A673 (cell line): ENCODE results near the gene BMP4. TPM values are rescaled to one million over a fixed set of nuclear protein-coding genes. Genes with fewer than 3 reads are reported as not detected.

Experiments
- BruUV-seq: library from RNA; stranded (reverse); fragments of 400-500 nt; replicated peaks from 2 replicates; lab custom pipeline; 2021; lab: Mats Ljungman, UMichigan
- CTCF ChIA-PET: fragments of 300-600 bp; sonication (Branson Sonifier 250); formaldehyde crosslinking; loops from one replicate; lab custom pipeline; 2022; ENCODE audit warnings: antibody characterized with exemption; lab: Charles Lee
- POLR2A ChIA-PET: fragments of 300-600 bp; sonication (Branson Sonifier 250); formaldehyde crosslinking; loops from one replicate; lab custom pipeline; 2022; ENCODE audit warnings: antibody characterized with exemption; ENCODE audit not compliant: low non-redundant PET; lab: Charles Lee
- DNase-seq: peaks from one replicate; pipeline ENCODE4 v3.0.0-alpha.2; 2015; ENCODE audit warnings: low spot score
- H3K27ac ChIP-seq: fragments of 200-600 bp; sonication (generic); 2 replicates; pipeline ENCODE4 v1.5.1; 2016; ENCODE audit warnings: mixed run types, low read depth, mild to moderate bottlenecking, mixed read lengths, antibody characterized with exemption, low read length; ENCODE audit not compliant: poor library complexity, severe bottlenecking
- H3K27me3 ChIP-seq: fragments of 200-600 bp; sonication (generic); replicated peaks from 2 replicates; pipeline ENCODE4 v1.6.1; 2017; ENCODE audit warnings: mixed run types, low read depth, mild to moderate bottlenecking, mixed read lengths, antibody characterized with exemption, low read length; ENCODE audit not compliant: insufficient read depth, poor library complexity
- H3K36me3 ChIP-seq: fragments of 200-600 bp; sonication (generic); 2 replicates; pipeline ENCODE4 v1.6.1; 2016; ENCODE audit warnings: mixed run types, mild to moderate bottlenecking, mixed read lengths, antibody characterized with exemption, low read length; ENCODE audit not compliant: insufficient read depth, poor library complexity, severe bottlenecking
- H3K4me1 ChIP-seq: fragments of 200-600 bp; sonication (generic); 2 replicates; pipeline ENCODE4 v1.6.1; 2017; ENCODE audit warnings: mixed run types, mild to moderate bottlenecking, mixed read lengths, antibody characterized with exemption, low read length; ENCODE audit not compliant: insufficient read depth, poor library complexity, severe bottlenecking
- H3K4me3 ChIP-seq: fragments of 200-600 bp; sonication (generic); 2 replicates; pipeline ENCODE4 v1.5.1; 2016; ENCODE audit warnings: low read depth, mixed run types, mild to moderate bottlenecking, mixed read lengths, low read length; ENCODE audit not compliant: poor library complexity, severe bottlenecking
- H3K9me3 ChIP-seq: fragments of 200-600 bp; sonication (generic); 2 replicates; pipeline ENCODE4 v1.6.1; 2016; ENCODE audit warnings: mixed run types, low read depth, mild to moderate bottlenecking, mixed read lengths, antibody characterized with exemption, low read length; ENCODE audit not compliant: poor library complexity, severe bottlenecking
- EZH2 ChIP-seq: fragments of 200-600 bp; sonication (generic); IDR thresholded peaks from 2 replicates; pipeline ENCODE4 v1.6.1; 2017; ENCODE audit warnings: borderline replicate concordance, low read depth, mild to moderate bottlenecking, mixed read lengths, antibody characterized with exemption, low read length; ENCODE audit not compliant: poor library complexity, severe bottlenecking
- intact Hi-C: fragments of 100-400 bp; cut with micrococcal nuclease; formaldehyde crosslinking; loops from one replicate; pipeline ENCODE4 v1.10.0; 2022; ENCODE audit not compliant: unreplicated experiment
- total RNA-seq: library from RNA; stranded (reverse); gene quantifications from 2 replicates; pipeline ENCODE4 v1.2.3, GENCODE V29; 2021
- TF ChIP-seq, protein P1 (sequence below): fragments of 300-800, 200-600 bp; sonication (generic); conservative IDR thresholded peaks from 2 replicates; pipeline ENCODE4 v1.5.1; 2017; ENCODE audit warnings: low read depth, mild to moderate bottlenecking, antibody characterized with exemption, low read length, moderate library complexity, mixed read lengths

BMP4 gene
- total RNA-seq, 1 experiment from 2014 or later, result not detected

DNA sequence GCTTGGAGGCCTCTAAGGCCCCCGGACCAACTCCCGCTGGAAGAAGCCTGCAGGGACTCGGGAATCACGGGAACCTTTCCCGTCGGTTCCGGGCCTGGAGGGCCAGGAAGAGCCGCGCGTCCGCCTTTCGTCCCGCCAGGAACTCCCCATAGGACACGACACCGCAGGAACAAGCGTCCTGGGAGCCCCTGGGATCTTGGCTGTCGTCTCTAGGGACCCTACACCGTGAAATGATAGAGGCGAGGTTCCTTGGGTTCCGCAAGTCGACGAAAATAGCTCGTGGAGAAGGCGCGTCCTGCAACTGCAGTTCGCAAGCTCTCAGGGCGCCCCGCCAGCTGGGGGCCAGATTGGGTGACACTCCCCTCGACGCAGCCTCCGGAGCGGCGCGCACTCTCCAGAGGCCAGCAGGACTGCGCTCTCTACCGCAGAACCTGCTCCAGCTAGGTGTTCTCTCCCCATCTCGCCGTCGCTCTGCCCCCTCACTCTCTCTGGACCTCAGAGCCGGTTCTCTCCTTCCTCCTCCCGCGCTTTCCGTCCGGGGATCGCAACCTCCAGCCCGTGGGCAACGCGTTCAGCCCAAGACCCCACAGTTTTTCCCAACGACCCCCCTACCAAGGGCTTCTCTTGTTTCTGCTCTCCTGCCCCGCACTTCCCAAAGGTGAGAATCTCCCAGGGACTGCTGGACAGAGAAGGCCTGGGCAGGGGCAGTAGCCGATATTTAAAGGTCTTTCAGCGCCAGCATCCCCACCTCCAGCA, 776 bp downstream of the BMP4 start:
- Histone ChIP-seq H3K27me3 (peaks cover 100% of the 10 kb centered on the region), H3K36me3 (no peaks in the 10 kb centered on the region), H3K27ac (no peak overlapping the region), H3K4me3 (no peak overlapping the region), H3K9me3 (no peaks in the 10 kb centered on the region), H3K4me1 (peaks cover 9% of the 10 kb centered on the region)
- peak; percentile 2 for DNase-seq
- TF ChIP-seq, protein P1, sequence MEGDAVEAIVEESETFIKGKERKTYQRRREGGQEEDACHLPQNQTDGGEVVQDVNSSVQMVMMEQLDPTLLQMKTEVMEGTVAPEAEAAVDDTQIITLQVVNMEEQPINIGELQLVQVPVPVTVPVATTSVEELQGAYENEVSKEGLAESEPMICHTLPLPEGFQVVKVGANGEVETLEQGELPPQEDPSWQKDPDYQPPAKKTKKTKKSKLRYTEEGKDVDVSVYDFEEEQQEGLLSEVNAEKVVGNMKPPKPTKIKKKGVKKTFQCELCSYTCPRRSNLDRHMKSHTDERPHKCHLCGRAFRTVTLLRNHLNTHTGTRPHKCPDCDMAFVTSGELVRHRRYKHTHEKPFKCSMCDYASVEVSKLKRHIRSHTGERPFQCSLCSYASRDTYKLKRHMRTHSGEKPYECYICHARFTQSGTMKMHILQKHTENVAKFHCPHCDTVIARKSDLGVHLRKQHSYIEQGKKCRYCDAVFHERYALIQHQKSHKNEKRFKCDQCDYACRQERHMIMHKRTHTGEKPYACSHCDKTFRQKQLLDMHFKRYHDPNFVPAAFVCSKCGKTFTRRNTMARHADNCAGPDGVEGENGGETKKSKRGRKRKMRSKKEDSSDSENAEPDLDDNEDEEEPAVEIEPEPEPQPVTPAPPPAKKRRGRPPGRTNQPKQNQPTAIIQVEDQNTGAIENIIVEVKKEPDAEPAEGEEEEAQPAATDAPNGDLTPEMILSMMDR, result no peak
- TF ChIP-seq EZH2, result no peak
- intact Hi-C loops, result no loop called here
- BruUV-seq, result no TSS peak
- ChIA-PET POLR2A (no interaction called here), CTCF (no interaction called here)

DNA sequence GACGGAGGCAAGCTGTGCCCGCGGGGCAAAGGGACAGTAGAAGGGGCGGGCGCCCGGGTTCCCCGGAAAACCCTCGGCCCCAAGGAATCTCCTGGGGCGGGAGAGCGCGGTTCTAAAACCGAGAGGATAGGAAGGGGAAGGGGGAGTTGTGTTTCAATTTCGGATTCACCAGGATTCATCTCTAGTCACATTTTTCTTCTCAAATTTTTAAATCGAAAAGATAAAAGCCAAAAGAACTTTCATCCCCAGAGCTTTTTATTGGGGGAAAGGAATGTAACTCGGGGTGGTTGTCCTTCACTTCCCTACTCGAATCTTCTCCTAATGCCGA, 1.4 kb downstream of the BMP4 start:
- H3K27me3 ChIP-seq, result peaks cover 100% of the 10 kb centered on the region
- no peak overlapping the region for H3K27ac ChIP-seq
- ChIA-PET CTCF (no interaction called here), POLR2A (no interaction called here)
- BruUV-seq, result no TSS peak
- no peaks in the 10 kb centered on the region for H3K36me3 ChIP-seq
- intact Hi-C loops, result no loop called here
- DNase-seq, result no peak
- no peaks in the 10 kb centered on the region for H3K9me3 ChIP-seq
- no peak for TF ChIP-seq EZH2
- TF ChIP-seq, protein P1, result no peak
- H3K4me1 ChIP-seq, result peaks cover 9% of the 10 kb centered on the region
- peak overlapping the region; percentile 44 for H3K4me3 ChIP-seq

GRCh38 chr14:53954551-53955228, 1.9 kb downstream of the BMP4 start:
- peaks cover 9% of the 10 kb centered on the region for H3K4me1 ChIP-seq
- TF ChIP-seq EZH2, result peak; percentile 98
- TF ChIP-seq, protein P1, result no peak
- BruUV-seq, result no TSS peak
- peaks cover 100% of the 10 kb centered on the region for H3K27me3 ChIP-seq
- intact Hi-C loops, result loop anchor here (5.0 kb wide), 1 partner anchor 223 kb away; no protein-coding TSS in a partner anchor
- H3K27ac ChIP-seq, result no peak overlapping the region
- no peaks in the 10 kb centered on the region for H3K36me3 ChIP-seq
- H3K4me3 ChIP-seq, result peak overlapping the region; percentile 44
- POLR2A ChIA-PET, result no interaction called here
- no peak for DNase-seq
- no peaks in the 10 kb centered on the region for H3K9me3 ChIP-seq
- CTCF ChIA-PET, result no interaction called here
